Smooth muscle cell of the brain vasculature (primary cell): ENCODE data around the gene MAGI3.
A peak's percentile ranks its signal among the peaks of the same experiment; 100 is the strongest.
"Not testable (repeated sequence)": the region's sequence is repeated elsewhere in the genome, so short reads cannot be mapped to it uniquely, and the experiment has no call there.

Experiments
- DNase-seq: peaks from one replicate; pipeline ENCODE4 v3.0.0-alpha.2; 2012; ENCODE audit warnings: low read depth, low spot score

The MAGI3 gene

DNA sequence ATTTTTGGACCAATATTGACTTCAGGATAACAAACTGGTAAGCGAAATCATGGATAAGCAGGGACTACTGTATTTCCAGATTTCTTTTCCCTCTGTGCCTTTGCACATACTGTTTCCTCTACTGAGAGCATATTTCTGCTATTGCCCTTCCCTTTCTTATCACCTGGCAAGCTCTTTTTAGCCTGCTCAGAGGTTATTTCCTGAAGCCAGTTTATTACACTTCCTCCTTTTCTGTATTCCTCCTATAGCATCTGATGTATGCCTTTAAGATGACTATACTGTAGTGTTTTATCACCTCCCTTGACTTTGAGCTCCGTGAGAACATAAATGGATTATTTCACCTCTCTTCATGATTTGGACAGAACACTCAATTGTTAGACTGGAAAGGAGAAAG, 49.0 kb downstream of the MAGI3 start:
- no peak for DNase-seq

DNA sequence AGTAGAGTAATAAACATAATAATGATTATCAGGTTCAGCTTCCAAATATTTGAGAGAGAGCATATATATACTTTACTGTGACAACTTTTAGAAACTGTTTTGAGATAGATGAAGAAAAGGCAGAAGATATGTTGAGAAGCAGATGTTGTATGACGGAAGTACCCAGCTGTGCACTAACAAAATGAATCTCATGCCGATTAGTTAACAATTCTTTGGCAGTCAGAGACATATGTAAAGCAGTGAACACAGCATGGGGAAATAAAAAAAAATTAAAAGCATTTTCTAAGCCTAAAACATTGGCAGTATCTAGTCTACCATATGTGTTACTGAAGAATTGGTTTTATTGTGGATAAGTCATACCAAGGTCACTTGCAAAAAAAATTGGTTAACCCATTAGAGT, 51.8 kb downstream of the MAGI3 start:
- DNase-seq: no peak

DNA sequence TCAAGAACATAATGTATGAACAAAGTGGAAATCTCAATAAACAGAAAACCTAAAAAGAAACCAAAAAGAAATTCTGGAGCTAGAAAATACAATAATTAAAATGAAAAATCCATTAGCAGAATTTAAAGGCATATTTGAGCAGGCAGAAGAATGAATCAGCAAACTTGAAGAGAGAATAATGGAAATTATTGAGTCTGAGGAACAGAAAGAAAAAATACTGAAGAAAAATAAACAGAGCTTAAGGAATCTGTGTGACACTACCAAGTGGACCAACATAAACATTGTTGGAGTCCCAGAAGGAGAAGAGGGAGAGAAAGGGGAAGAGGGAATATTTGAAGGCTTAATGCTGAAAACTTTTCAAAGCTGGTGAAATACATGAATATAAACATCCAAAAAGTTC, 54.5 kb downstream of the MAGI3 start:
- DNase-seq: no peak

DNA sequence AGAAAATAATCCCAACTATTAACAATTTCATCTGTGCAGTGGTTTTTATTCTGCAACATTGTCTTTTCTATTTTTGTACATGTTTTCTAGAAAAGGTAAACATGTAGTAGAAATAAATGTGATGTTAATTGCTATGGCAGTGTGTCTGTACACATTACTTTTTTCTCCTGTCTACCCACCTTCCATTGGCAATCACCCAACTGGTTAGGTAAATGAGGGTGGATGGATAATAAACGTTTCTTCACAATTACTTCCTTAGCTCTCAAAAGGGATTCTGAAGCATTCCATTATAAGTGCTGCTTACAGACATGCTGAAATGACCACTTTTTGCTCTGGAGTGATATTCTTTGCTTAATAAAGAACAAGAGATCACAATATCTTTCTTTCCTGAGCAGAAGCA, 61.4 kb downstream of the MAGI3 start:
- DNase-seq: no peak

DNA sequence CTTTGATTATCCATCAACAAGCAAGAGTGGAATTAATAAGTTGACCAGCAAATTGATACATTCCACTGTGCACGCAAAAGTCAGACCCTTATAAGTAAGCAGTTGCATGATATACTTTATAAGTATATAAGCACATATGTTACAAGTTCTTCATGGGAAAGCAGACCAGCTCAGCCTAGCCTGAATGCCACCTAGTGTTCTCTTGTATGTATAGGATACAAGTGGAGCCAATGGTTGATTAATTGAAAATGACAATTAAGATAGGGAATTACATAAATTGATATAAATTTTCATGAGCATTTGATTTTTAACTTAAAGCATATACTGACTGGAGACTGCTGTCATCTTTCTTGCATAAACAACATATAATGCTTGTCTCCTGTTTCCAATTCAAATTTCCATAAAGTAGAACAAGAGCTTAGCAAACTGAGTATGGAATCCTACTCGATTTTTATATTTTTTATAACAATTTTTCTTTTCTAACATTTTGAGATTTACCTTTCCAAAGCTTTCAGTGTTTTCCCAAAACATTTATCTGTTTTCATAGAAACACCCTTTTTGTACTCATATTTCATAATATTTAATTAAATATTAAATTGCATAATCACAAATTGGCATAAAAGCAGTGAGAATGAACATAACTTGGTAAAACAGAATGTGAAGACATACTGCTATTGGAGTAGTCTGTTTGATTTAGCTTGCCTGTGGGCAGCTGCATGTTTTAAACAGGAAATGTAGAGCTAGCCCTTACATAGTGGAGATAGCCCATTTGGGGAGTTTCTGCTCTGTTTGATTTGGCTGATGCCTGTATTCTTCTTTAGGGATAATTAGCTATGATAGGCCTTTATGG, 62.8 kb downstream of the MAGI3 start:
- peak; percentile 18 for DNase-seq

DNA sequence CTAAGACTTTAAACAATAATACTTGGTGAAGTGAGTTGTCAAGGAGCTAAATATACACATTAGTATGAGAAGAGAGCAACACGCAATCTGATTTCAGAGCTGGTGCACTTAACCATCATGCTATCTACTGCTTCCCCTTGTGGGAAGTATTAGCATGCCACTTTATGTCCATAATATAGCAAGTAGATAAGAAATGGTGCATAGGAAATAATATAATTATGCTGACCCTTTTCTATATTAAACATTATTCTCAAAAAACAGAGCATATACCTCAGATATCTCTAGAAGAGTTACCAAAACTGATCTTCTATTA, 63.4 kb downstream of the MAGI3 start:
- DNase-seq: no peak

DNA sequence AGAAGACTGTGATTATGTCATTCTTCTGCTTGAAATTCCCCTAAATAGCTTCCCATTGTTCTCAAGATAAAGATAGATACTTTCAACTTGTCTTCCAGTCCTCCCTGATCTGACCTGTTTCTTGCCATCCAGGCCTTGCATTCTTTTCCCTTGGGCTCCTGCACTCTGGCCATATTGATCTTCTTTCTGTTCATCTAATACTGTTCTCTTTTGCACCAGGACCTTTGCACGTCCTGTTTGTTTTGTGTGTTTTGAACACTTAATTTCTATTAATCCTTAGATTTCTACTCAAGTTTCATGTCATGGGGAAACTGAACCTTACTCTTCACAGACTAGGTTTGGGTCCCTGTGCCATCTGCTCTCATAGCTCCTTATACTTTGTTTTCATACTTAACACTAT, 65.1 kb downstream of the MAGI3 start:
- no peak for DNase-seq

DNA sequence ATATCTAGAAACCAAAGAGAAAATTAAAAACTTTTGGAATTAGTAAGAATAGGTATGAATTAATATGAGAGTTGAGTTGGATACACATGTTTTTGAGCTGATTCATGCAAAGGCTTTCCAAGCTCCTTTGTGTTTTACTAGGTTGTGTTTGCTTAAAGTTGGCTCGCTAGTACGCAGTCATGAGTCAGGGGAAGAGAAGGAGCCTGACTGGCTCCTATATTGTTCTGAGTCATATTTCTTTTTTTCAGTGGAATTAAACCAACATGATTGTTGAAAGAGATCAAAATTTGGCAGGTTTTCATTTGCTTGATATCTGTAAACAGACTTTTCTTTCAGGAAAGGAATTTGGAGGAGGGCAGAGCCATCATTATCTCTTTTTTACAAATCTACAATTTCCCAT, 66.7 kb downstream of the MAGI3 start:
- DNase-seq: peak; percentile 60

DNA sequence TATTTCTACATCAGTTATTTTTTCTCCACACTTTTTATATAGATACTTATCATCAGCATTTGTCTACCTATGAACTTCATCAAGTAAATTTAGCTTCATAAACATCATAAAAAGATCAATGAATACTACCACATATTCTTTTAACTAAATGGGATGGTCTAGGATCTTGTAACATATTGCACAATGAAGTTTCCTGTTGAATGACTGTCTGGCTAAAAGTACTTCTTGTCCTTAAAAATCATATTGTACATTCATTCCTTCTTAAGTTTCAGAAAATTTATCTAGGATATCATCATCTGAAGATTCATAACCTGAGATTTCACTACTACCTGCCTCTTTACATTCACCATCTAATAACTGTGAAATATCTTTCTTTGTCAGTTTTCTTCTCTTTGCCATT, 69.0 kb downstream of the MAGI3 start:
- no peak for DNase-seq

DNA sequence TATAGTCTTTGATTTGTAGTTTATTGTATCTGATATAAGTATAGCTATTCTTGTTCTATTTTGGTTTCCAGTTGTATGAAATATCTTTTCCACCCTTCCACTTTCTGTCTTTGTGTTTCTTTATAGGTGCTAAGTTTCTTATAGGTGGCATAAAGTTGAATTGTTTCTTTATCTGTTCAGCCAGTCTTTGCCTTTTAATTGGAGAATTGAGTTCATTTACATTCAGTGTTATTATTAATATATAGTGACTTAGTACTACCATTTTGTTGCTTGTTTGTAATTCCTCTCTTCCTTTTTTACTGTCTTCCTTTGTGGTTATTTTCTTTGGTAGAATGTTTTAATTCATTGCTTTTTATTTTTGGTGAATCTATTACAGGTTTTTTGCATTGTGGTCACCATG, 77.7 kb downstream of the MAGI3 start:
- no peak for DNase-seq

DNA sequence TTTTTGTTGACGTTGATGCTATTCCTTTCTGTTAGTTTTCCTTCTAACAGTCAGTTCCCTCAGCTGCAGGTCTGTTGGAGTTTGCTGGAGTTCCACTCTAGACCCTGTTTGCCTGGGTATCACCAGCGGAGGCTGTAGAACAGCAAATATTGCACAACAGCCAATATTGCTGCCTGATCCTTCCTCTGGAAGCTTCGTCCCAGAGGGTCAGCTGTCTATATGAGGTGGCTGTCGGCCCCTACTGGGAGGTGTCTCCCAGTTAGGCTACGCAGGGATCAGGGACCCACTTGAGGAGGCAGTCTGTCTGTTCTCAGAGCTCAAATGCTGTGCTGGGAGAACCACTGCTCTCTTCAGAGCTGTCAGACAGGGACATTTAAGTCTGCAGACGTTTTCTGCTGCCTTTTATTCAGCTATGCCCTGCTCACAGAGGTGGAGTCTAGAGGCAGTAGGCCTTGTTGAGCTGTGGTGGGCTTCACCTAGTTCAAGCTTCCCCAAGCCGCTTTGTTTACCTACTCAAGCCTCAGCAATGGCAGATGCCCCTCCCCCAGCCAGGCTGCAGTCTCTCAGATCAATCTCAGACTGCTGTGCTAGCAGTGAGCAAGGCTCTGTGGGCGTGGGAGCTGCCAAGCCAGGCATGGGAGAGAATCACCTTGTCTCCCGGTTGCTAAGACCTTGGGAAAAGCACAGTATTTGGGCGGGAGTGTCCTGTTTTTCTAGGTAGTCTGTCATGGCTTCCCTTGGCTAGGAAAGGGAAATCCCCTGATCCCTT, 88.3 kb downstream of the MAGI3 start:
- DNase-seq: not testable (repeated sequence)

DNA sequence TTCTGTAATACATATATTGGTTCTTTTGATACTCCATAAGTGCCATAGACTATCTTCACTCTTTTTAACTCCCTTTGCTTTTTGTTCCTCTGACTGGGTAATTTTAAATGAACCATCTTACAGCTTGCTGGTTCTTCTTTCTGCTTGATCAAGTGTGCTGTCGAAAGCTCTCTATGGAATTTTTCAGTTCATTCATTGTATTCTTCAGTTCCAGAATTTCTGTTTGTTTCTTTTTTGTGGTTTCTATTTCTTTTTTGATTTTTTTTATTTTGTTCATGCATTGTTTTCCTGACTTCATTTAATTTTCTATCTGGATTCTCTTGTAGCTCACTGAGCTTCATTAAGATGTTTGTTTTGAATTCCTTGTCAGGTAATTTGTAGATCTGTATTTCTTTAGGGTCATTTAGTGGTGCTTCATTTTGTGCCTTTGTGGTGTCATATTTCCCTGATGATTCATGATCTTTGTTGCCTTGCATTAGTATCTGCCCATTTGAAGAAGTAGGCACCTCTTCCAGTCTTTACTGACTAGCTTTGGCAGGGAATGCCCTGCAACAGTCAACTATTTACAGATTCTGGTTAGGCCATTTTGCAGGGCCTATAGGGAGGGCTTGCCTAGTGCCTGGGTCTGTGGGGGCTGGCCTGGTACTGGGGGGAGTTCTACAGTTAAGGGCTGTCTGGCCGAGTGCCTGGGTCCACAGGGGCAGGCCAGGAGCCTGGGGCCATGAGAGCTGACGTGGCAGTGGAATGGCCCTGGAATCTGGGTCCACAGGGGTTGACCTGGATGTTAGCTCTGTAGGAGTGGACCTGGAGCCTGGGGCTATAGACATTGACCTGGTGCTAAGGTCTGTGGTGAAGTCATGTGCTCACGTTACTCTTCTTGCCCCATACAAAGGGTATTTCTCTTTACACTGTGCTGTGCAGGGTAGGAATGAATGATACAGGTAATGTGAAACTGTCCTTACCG, 89.7 kb downstream of the MAGI3 start:
- DNase-seq: no peak

DNA sequence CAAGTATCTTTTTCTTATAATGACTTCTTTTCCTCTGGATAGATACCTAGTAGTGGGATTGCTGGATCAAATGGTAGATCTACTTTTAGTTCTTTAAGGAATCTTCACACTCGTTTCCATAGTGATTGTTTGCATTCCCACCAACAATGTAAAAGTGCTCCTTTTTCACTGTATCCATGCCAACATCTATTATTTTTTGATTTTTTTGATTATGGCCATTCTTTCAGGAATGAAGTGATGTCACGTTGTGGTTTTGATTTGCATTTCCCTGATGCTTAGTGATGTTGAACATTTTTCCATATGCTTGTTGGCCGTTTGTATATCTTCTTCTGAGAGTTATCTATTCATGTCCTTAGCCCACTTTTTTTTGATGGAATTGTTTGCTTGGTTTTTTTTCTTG, 94.8 kb downstream of the MAGI3 start:
- not testable (repeated sequence) for DNase-seq

DNA sequence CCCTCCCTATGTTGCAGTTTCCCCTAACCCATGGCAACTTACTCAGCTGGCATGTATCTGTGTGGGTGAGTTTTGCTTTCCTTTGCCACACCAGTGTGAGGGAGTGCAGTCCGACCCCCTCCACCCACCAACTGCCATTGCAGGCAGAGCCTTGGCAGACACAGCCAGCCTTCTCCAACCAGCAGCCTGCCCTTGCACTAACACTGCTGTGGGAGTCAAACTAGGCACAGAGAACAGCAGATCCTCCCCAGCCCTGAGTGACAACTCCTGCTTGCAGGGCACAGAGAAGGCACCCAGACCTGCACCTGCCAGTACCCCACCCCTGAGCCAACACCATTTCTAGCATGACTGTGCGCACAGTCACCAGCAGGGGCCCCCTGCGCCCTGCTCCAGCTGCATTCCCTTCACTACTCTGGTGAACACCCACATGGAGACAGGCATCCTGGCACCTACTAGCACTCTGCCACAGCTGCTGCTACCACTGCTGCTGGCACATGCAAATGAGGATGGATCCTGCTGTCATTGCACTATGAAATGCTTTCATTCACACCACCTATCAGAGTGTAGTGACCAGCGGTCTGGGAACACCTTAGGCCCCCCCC, 98.4 kb downstream of the MAGI3 start:
- DNase-seq: no peak

DNA sequence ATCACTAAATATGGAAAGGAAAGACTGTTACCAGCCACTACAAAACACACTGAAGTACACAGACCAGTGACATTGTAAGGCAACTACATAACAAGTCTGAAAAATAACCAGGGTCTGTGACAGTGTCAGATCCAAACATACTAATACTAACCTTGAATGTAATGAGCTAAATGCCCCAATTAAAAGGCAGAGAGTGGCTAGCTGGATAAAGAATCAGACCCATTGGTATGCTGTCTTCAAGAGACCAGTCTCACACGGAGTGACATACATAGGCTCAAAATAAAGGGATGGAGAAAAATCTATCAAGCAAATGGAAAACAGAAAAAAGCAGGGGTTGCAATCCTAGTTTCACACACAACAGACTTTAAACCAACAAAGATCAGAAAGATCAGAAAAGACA, 100.1 kb downstream of the MAGI3 start:
- no peak for DNase-seq

DNA sequence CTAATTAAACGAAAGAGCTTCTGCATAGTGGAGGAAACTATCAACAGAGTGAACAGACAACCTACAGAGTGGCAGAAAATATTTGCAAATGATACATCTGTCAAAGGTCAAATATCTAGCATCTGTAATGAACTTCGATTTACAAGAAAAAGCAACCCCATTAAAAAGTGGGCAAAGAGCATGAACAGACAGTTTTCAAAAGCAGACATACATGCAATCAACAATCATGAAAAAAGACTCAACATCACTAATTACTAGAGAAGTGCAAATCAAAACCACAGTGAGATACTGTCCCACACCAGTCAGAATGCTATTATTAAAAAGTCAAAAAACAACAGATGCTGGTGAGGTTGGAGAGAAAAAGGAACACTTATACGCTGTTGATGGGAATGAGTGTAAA, 103.2 kb downstream of the MAGI3 start:
- no peak for DNase-seq

DNA sequence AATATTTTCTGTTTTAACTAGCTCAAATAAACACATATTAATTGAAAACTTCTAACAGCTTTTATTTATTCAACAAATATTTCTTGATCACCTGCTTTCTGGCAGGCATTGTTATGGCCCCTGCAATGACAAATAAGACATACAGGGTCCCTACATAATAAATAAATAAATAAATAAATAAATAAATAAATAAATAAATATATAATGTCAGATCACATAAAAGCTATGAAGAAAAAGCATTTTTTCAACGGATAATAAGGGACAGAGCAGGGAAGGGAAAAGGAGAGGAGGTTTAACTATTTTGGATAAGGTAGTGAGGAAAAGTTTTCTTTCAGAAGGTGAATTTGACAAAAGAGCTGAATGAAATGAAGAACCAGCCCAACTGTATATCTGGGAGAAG, 115.0 kb downstream of the MAGI3 start:
- no peak for DNase-seq

DNA sequence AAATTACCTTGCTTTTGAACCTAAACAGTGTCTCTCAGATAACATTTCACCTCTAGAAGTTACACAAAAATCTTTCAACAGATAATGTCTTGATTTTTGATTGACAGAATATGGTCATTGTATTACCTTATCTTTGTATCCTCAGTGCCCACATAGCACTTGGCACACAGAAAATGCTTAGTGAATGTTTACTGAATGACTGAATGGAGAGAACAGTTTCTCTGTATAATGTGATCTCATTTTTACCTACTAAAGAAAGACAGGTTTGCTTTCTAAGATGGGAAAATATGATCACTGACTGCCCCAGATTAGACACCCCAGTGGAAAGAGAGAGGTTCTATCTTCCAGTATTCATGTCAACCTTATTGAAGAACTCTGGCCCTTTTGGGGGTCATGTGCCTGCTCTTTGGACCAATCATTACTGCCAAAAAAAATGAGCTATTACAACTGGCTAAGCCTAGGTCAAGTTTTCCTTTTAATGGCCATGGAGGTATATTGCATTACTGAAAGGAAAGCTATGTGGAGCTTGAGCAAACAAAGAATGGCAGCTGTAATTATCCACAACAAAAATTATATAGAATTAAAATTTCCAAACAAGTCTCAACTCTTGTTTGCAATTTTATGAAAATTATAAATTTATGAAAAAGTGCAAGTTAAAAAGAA, 117.4 kb downstream of the MAGI3 start:
- DNase-seq: no peak

DNA sequence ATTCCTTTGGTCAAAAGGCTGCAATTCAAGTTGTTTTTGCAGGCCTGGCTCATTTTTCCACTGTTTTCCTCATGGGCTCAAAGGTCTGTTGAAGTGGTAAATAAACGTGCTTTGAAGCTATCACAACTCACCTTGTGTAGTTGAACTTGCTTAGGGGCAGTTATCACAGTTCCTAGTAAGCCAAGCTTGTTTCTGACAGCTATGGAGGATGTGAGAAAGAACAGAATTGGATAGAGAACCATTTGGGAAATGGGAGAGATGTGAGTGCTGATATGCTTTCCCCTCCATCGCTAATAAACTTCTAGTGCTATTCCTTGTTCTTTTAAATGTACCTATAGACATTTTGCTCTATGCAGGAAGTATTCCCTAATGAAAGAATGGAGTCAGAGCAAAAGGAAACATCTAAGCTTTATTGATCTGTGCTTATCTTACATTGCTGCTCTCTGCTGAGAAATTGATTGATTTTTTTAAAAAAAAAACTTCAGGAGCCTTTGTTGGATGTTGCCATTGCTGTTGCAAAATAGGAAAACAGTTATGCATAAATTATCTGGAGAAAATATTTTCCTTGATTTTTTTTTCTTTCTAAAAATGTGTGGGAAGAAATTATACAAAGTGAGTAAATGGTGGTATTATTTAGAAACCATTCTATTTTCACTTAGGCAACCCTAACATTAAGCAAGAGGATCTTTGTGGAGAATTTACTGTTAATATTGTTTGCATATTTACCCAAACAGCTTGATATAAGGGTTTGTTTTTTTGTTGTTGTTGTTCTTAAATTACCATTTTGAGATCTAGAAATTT, 118.2 kb downstream of the MAGI3 start:
- no peak for DNase-seq

DNA sequence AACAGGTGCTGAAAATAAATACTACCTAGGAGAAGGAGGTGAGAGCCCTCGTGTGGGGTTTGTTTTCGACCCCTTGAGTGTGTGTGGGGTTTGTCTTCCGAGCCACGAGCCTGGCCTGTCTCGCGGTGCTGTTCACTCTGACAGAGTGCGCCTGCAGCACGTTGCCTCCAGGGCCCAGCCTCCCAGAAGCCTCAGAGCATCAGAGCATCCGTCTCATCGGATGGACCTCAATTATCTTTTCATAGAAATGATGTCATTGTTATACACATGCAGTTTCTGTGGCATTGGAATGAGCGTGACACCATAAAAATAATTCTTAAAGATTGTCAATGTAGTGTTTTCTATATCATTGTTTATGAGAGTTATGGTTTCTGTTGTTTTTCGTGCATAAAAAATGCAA, 119.5 kb downstream of the MAGI3 start:
- not testable (repeated sequence) for DNase-seq
